Heart left ventricle (tissue), 16 donors: ENCODE measurements around the gene TRMT1. TPM values are rescaled to one million over a fixed set of nuclear protein-coding genes. Genes with fewer than 3 reads are reported as not detected.
"Not testable (repeated sequence)": the region's sequence is repeated elsewhere in the genome, so short reads cannot be mapped to it uniquely, and the experiment has no call there.

Experiments used
- ATAC-seq, 4 donors: fragments of 200-7000 bp; cut with Tn5 transposase; one replicate each; pipeline ENCODE4 v1.9.1; 2020 to 2022; ENCODE audit warnings: moderate library complexity in 4 of 4, mild to moderate bottlenecking in 3 of 4, moderate number of reproducible peaks in 1 of 4
- DNase-seq, 5 donors: peaks; one replicate each; pipeline ENCODE4 v3.0.0-alpha.2; 2020
- H3K27ac ChIP-seq, 12 donors: fragments of 200-600 bp; sonication (generic) in 4 of 12; one replicate each; pipeline versions ENCODE4 v1.5.0 to v1.8.0; 2016 to 2022; ENCODE audit warnings: mild to moderate bottlenecking in 2 of 12
- H3K27me3 ChIP-seq, 9 donors: fragments of 200-600 bp; sonication (generic) in 2 of 9; one replicate each; pipeline versions ENCODE4 v1.5.1 to v1.8.0; 2016 to 2022; ENCODE audit warnings: mild to moderate bottlenecking in 3 of 9
- H3K36me3 ChIP-seq, 9 donors: fragments of 200-600 bp; sonication (generic) in 2 of 9; one replicate each; pipeline versions ENCODE4 v1.5.0 to v1.8.0; 2018 to 2022; ENCODE audit warnings: mild to moderate bottlenecking in 2 of 9
- H3K4me1 ChIP-seq, 12 donors: fragments of 200-600 bp; sonication (generic) in 4 of 12; one replicate each; pipeline versions ENCODE4 v1.5.0 to v1.8.0; 2016 to 2022; ENCODE audit warnings: mild to moderate bottlenecking in 3 of 12
- H3K4me3 ChIP-seq, 12 donors: fragments of 200-600 bp; sonication (generic) in 4 of 12; one replicate each; pipeline versions ENCODE4 v1.5.0 to v1.8.0; 2017 to 2022; ENCODE audit warnings: mild to moderate bottlenecking in 9 of 12, moderate library complexity in 4 of 12
- H3K9me3 ChIP-seq, 12 donors: fragments of 200-600 bp; sonication (generic) in 4 of 12; one replicate each; pipeline versions ENCODE4 v1.5.0 to v1.8.0; 2016 to 2022; ENCODE audit warnings: mild to moderate bottlenecking in 1 of 12
- CTCF ChIP-seq, 12 donors: fragments of 200-600 bp; sonication (generic) in 4 of 12; IDR thresholded peaks; one replicate each; pipeline versions ENCODE4 v1.5.0 to v1.8.0; 2018 to 2022; ENCODE audit warnings: antibody characterized with exemption in 12 of 12, mild to moderate bottlenecking in 5 of 12
- POLR2A ChIP-seq, 2 donors: fragments of 450-650 bp; IDR thresholded peaks; one replicate each; pipeline ENCODE4 v1.6.1; 2017; ENCODE audit warnings: antibody characterized with exemption in 2 of 2, mild to moderate bottlenecking in 2 of 2, moderate library complexity in 2 of 2
- WGBS, 4 donors: extraction: QIAGEN DNeasy Blood & Tissue Kit in 2 of 4; methylation state at CpG; one replicate each; pipeline versions ENCODE4 v1.1.5 to v1.1.7; 2013 to 2018; 5-methylcytosine and 5-hydroxymethylcytosine counted together
- intact Hi-C, 10 donors: fragments of 100-400 bp; cut with DNase I; formaldehyde crosslinking; loops; one replicate each; pipeline versions ENCODE4 v1.11.1 to v1.14.2; 2022
- long read RNA-seq, 3 donors: library from polyadenylated mRNA; unstranded; transcript quantifications; one replicate each; pipeline ENCODE4 v2.0.0, GENCODE V29; 2020 to 2021
- polyA plus RNA-seq, 2 donors: library from polyadenylated mRNA; stranded (reverse); fragments of 200-250 nt; gene quantifications; one replicate each; pipeline ENCODE4 v1.2.3, GENCODE V29; 2013
- total RNA-seq, 9 donors: library from RNA; depleted of rRNA in 2 of 9; stranded (reverse); fragments of >200 nt in 2 of 9; fragmentation: NEBNext Ultra II Directional in 3 of 9; extraction: Animal tissue kit (Norgen Biotek cat#: 25700) in 3 of 9; gene quantifications; one replicate each; pipeline versions ENCODE4 v1.1.0 to v1.2.4, GENCODE V29; 2016 to 2023
- donor health status: ischemic (EF 13 %, LVEDD 7.1; RV severe dilation, severe dysfunction).
- donor health status: healthy with polysubstance abuse.
- donor health status: DM: no; HTN: yes; CAD: no.
- donor health status: DM: no; HTN: no; CAD: no.
- donor health status: ischemic (EF 25% LVEDD 6.9; RV normal size, moderate dysfunction).
- donor health status: ischemic (EF 25% LVEDD 5.7; RV mildly dilated, moderate dysfunction).
- donor health status: healthy.
- donor health status: DM: yes; HTN: yes; CAD: no.
- donor health status: ischemic (EF 35%, LVEDD 5.7; RV mildly dilated, moderate dysfunction).
- donor health status: nonischemic (EF 11% LVEDD 7.7; RV severe dilation, severe dysfunction).
- donor health status: DM: yes; HTN: yes; CAD: no.
- donor health status: PGD.
- donor health status: ischemic (EF 29% LVEDD 5.4; RV normal size, mild dysfunction).
- donor health status: nonischemic (EF 23%, LVEDD 6.1; RV moderate dilation, normal function).

Gene TRMT1
- total RNA-seq (10 to 100 TPM; 15.1 to 22.6 (median 16.2) TPM), polyA plus RNA-seq (10 to 100 TPM; 26.4 to 32.4 TPM)
- long read RNA-seq, donor 1, transcript TRMT1-202 (17 exons, 2,142 nt), result major isoform, 8 of 23 reads
- long read RNA-seq, donor 1, partial matches to known transcripts, result 6 of 23 reads
- long read RNA-seq, donor 1, other reads (novel, unspliced or antisense), result 9 of 23 reads
- long read RNA-seq, donor 2, transcript TRMT1-202 (17 exons, 2,142 nt), result major isoform, 26 of 58 reads
- long read RNA-seq, donor 2, partial matches to known transcripts, result 7 of 58 reads
- long read RNA-seq, donor 2, other reads (novel, unspliced or antisense), result 25 of 58 reads
- long read RNA-seq, donor 3, transcript TRMT1-202 (17 exons, 2,142 nt), result major isoform, 9 of 25 reads
- long read RNA-seq, donor 3, partial matches to known transcripts, result 8 of 25 reads
- long read RNA-seq, donor 3, other reads (novel, unspliced or antisense), result 7 of 25 reads

DNA sequence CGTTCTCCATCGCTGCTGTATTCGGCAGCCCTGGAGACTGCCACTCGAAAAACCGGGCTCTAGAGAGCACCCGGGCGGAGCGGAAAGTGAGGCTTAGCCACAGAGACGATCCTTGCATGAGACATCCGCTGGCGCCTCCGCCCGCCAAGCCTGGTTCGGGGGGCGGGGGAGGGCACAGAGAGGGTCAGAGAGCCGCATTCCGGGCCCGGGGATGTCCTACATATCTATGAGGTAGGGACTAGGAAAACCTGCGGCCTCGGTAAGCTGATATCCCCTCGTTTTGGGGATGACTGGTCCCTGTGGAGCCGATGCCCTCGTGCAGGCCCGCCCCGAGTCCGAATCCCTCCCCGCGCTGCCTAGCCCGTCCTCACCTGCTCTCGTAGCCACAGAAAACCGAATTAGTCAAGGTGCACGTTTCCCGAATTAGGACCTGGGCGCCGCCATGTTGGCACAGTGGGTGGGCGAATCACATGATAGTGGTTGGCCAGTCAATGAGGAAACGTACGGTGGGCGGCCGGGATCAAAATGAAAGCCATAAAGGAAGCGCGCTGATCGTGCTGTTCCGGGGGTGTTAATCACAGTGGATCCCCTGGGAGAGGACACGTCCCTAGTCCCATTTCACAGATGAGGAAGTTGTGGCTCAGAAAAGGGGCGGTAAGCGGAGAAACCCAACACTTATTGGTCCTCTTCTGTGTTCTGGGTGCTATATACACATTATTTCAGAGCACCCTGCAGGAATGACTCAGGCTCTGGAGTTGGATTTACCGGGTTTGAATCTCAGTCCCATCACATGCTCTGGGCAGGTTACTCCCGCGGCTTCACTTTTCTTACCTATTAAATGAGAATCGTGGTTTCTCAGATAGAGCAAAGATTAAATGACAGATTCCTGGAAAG is at the start of gene TRMT1:
Gene TRMT1, minus strand, starts transcription at position 459 of the 894 bp plus-strand sequence. Its CDS starts 341 bp downstream, at position 118.
- Histone ChIP-seq H3K4me1 (peaks cover 5 to 49% (median 35%) of the 10 kb centered on the region in 12 donors), H3K27ac (peak within 1 kb of the TSS; percentile 10 to 88 (median 74)), H3K4me3 (peak within 1 kb of the TSS; percentile 72 to 99 (median 92)), H3K36me3 (peaks cover 0 to 37% (median 25%) of the 10 kb centered on the region in 9 donors), H3K9me3 (no peaks in the 10 kb centered on the region), H3K27me3 (no peaks in the 10 kb centered on the region)
- DNase-seq (peak; percentile 93 to 95 (median 94)), ATAC-seq (peak; percentile 76 to 91 (median 80))
- intact Hi-C loops, result loop anchor here in 4 of 10 donors (2.0 to 10.0 kb wide), 3 partner anchors 34 to 148 kb away; partner anchors contain the start of genes IER2 (in 4 of the 4) and STX10 (in 4 of the 4)
- 0 to 1% (median 0%) methylated on average over 37 to 51 of the region's 51 CpGs for WGBS, 4 donors
- TF ChIP-seq POLR2A (IDR thresholded peaks at IDR 0.05), result no peak
- TF ChIP-seq CTCF (IDR thresholded peaks at IDR 0.05), result no peak

GRCh38 chr19:13166151-13166550 is 49.6 kb upstream of the TRMT1 start:
- intact Hi-C loops, result loop anchor here in 4 of 10 donors (5.0 kb wide), 1 partner anchor 41 kb away; no protein-coding TSS in a partner anchor
- not testable (repeated sequence) for H3K27me3 ChIP-seq, H3K4me3 ChIP-seq, H3K36me3 ChIP-seq, DNase-seq, H3K9me3 ChIP-seq, ATAC-seq
- Histone ChIP-seq H3K27ac (peak overlapping the region in 10 of 12 donors; percentile 84 to 99 (median 96)), H3K4me1 (peaks cover 8 to 89% (median 50%) of the 10 kb centered on the region in 12 donors)
- 92 to 99% (median 97%) methylated on average over 3 of the region's 3 CpGs for WGBS, 4 donors

GRCh38 chr19:13165162-13165997 is 48.8 kb upstream of the TRMT1 start:
- H3K4me1 ChIP-seq, result peaks cover 8 to 95% (median 50%) of the 10 kb centered on the region in 12 donors
- DNase-seq, result no peak
- H3K36me3 ChIP-seq, result no peaks in the 10 kb centered on the region

More at GRCh38 chr19:13165162-13165997, 48.8 kb upstream of the TRMT1 start:
- 77 to 80% (median 80%) methylated on average over 19 of the region's 19 CpGs for WGBS, 4 donors
- H3K27ac ChIP-seq, result peak overlapping the region; percentile 84 to 99 (median 96)
- TF ChIP-seq CTCF (IDR thresholded peaks at IDR 0.05) (no peak), POLR2A (IDR thresholded peaks at IDR 0.05) (no peak)
- H3K4me3 ChIP-seq, result peak overlapping the region in 1 of 12 donors; percentile 62
- no peaks in the 10 kb centered on the region for H3K9me3 ChIP-seq
- no peak for ATAC-seq
- intact Hi-C loops, result loop anchor here in 4 of 10 donors (2.0 to 5.0 kb wide), 2 partner anchors 15 to 42 kb away; partner anchors contain the start of genes IER2 (in 1 of the 4) and STX10 (in 1 of the 4)
- no peaks in the 10 kb centered on the region for H3K27me3 ChIP-seq
